HG03045 (cell line): ENCODE data around the gene EN1.

ENCODE experiments used
- ATAC-seq: cut with Tn5 transposase; IDR thresholded peaks from one replicate; pipeline ENCODE4 v1.9.1; 2021; ENCODE audit warnings: mild to moderate bottlenecking, moderate library complexity; ENCODE audit not compliant: unreplicated experiment

Gene EN1

DNA sequence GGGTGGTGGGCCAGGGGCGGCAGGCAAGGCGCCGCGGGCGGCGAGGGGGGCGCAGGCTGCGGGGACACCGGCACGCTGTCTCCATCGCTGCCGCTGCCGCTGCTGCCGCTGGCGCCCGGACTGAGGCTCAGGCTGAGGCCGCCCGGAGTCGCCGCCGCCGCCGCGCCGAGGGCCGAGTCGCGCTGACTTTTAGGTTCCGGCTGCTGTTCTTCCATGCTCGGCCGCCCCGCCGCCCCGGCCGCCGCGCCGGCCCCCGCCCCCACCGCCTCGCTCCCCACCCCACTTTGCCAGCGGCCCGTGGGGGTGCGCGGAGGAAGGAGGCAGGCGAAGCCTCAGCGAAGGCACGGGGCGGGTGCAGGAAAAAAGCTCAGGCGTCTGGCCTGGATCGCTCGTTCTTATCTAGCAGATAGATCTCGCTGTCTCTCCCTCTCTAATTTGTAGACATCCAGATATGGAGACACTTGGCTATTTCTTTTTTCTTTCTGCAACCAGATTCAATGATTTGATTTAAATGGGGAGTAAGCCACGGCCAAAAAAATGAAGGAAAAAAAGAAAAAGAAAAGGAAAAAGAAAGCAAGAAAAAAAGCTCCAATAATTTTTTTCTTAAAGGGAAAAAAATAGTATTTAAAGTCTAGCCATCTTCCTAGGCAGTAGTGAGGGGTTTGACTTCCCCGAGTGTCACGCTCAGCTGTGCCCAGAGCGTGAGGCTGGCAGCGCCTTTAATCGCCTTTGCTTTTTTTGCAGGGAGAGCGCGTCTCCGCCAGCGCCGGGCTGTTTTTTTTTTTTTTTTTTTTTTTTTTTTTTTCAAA is at the start of gene EN1:
Gene EN1 (minus strand): TSS at position 696 of the 809 bp plus-strand sequence. CDS start 481 bp downstream, at position 215.
- no peak for ATAC-seq

GRCh38 chr2:118893100-118893499 is 45.7 kb upstream of the EN1 start:
- ATAC-seq, result no peak

DNA sequence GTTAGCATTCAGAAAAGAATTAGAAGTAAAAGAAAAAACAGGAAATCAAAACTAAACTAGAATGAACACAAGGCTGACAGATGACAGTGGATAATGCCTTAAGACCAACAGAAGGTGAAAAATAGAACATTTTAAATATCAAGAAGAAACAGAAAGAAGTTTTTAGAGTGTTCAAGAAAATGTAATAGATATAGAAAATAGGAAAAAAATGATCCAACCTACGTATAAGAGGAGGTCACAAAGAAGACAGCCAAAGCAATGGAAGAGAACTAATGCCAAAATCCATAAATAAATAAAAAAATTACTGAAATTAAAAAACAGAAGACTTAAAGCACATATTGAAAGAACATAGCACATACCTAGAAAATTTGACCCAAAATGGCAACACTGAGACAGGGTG is 42.5 kb upstream of the EN1 start:
- no peak for ATAC-seq

GRCh38 chr2:118883792-118884191 is 36.3 kb upstream of the EN1 start:
- no peak for ATAC-seq

DNA sequence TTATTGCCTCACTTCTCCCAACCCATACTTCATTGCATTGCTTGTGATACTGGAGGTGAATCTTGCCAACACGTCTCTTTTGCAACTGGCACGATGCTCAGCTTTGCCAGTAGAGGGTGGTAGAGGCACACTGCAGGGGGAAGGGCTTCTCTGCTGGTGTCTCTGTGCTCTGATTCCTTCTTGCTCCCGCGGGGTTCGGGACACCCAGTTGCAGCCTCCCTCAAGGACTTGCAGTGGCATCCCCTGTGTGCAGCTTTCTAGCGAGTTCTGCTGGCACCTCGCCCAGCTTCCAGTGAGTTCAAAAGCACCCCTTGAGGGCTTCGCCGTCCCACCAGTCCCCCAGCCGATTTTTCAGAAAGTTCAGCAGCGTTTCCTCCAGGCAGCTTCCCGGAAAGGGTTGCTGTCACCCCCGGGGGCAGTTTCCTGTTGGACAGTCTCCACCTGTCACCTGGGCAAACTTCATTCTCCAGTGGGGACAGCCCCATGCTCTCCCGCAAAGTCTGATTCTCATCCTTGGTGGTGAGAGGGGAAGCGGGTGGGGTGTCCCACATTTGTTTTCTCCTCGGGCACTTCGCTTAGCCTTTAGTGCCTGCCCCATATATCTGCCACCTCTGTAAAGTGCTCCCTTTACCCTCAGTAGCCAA is 35.4 kb upstream of the EN1 start:
- ATAC-seq, result peak; percentile 82

GRCh38 chr2:118881490-118882129 is 34.2 kb upstream of the EN1 start:
- peak; percentile 85 for ATAC-seq

DNA sequence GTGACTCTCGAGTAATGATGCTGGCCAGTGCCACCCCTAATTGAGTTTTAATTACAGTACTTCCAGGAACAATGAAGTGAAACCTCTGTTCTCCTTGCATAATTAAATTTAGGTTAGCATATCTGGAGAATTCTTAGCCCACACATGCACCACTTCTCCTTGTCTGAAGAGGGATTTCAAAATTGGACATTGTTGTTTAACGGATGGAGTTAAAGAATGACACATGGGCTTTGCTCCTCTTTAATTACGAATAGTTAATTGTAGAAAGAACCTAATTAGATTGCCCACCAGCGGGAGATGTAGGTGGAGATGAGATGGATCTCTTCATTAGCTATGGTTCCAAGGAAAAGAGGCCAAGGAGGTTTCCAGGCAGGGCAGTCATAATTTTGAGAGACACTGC is 33.1 kb upstream of the EN1 start:
- no peak for ATAC-seq

GRCh38 chr2:118878531-118879149 is 31.2 kb upstream of the EN1 start:
- no peak for ATAC-seq

DNA sequence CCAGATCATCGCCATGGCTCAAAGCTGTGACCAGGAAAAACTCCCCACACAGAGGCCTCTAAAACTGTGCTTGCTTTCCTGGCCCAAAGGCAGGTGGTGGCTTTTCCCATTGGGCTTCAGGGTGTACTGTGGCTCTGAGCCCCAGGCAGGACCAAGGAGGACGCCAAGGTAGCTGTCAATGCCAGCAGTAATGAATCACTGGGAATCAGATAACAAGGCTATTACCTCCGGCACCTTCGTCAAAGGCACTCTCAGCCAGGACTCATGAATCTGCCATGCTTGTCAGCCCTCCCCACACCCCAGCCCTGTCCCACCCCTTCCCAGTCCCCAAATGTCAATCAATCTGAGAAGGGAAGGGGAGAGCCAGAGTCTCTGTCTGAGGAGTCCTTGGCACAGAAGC is 27.9 kb upstream of the EN1 start:
- no peak for ATAC-seq

DNA sequence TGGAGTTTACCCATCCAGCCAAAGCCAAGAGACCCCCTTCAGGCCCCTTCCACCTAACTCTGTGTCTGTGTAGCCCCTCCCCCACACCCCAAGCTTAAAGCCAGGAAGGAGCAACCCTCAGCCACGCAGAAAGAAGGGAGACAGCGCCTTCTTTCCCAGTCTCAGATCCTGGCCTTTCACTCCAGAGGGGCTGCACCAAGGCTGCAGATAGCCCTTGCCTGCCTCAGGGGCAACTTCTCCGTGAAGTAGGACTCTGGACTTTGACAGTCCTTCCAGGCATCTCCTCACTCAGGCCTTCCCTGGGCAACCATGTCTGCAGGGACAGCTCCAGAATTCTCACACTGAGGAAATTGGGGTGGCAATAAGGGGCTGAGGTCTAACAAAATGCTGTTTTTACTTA is 26.9 kb upstream of the EN1 start:
- no peak for ATAC-seq

DNA sequence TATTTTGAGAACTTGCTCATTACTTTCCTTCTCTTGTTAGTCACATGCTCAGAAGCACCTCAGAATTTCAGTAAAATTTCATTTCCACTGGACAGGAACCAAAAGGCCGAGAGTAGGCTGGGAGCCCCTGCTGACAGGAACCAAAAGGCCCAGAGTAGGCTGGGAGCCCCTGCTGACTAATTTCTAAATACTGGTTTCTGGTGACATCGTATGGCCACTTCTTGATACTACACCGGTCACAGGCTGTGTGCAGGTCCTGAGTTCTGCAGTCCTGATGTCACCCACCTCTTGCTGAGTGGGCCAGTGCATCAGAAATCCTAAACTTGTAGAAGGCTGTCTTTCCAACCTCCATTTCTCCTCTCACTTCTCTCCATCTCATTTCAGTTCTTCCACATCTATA is 17.7 kb upstream of the EN1 start:
- ATAC-seq, result peak; percentile 88

DNA sequence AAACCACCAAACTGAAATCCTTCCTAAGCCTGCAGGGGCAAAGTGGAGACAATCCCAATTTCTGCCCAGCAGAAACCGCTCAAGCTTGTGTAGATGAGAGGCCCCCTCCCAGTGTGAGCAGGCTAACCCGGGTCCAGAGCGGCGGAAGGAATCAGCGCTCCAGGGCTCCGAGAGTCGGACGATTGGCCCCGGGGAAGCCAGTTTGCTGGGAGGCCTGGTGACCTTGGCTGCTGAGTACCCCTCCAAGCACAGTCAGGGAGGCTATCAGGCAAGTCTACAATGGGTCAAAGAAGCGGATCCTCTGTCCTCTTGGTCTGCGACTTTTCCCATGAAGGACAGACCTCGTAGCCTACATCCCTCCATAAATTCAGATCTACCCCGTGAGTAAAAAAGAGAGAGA is 16.8 kb upstream of the EN1 start:
- no peak for ATAC-seq

DNA sequence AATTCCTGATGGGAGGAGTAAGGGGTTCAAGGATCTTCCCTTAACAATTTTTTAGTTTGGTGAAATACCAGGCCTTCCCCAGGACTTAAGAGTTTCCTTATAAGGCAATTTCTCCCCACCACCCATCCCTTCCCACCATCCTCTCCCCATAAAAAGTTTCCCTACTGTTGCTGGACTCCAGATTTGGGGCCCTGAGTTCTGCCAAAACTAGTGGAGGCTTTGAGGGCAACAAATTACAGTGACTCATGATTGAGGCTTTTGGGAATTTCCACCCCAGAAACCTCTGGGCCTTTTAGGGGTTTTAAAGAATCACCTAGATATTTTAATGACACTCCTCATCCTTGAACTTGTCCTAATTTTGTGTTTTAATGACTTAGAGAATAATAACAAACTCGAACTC is 14.3 kb upstream of the EN1 start:
- no peak for ATAC-seq

GRCh38 chr2:118861242-118861641 is 13.8 kb upstream of the EN1 start:
- no peak for ATAC-seq

DNA sequence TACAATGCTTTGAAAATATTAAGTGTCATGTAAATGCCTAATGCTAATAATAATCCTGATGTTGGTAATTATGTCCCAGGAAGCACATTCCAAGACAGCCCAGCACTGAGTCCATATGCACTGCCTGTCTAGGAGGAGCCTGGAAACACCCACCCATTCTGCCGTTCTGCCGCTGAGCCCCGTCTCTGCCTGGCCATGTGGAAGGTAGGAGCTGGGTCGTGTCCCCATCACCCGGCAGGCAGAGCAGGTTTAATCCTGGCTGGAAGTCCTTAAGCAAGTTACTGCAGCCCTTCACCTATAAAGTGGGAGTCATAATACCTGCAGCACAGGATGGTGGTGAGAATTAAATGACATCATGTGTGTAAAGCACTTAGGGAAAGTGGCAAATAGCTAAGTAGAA is 13.1 kb upstream of the EN1 start:
- ATAC-seq, result no peak

DNA sequence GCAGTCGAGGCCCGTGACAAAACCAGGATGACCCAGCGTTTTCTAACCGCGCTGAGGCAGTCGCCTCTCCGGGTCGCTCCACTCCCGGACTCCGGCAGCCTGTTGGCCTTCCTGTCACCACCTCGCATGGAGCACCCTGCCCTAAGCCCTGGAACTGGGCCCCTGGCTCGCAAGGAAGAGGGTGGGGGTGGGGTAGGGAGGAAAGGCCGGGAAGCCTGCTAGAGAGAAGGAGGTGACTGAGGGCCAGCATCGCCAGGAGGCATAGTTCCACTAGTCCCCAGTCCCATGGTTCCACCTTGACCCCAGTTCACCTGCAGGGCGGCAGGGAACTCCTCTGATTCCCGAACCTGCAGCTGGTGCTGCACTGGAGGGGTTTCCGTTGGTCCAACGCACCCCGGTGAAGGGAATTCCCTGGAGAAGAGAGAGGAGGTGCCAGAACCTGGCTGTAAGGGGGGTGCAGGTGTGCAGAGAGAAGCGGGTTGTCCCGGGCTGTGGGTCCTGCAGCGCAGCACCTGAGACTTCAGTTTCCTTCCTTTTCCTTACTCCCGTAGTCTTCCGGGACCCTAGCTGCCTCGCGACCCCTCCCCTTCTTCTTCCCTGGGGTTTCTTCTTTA is 11.8 kb upstream of the EN1 start:
- ATAC-seq, result no peak

DNA sequence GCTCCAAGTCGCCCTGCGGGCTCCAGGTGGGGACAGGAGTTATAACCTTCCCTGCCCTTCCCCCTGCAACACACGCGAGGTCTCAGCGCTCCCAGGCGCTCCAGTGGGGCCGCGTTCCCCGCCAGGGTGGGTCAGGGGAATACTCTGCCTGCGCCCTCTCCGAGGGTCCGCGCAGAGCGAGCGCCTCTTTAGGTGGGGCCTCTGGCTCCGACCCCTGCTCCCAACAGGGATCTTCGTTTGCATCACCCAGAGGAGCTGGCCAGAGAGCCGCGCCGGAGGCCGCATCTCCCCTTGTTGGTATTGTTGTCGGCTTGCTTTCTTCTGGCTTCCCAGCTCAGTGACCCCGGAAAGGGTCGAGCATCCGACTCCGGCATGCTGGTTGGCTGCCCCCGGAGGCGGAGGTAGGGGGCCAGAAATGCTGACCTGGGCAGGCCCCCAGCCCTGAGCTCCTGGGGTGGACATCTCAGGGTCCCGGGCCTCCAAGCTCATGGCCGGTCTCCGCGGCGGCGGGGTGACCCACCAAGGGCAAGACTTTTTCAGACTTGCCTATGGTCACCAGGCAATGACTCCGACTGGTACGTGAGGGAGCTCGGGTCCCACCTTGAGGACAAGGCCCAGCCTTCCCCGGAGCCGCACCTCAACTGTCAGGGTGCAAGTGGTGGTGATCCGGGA is 11.2 kb upstream of the EN1 start:
- no peak for ATAC-seq

DNA sequence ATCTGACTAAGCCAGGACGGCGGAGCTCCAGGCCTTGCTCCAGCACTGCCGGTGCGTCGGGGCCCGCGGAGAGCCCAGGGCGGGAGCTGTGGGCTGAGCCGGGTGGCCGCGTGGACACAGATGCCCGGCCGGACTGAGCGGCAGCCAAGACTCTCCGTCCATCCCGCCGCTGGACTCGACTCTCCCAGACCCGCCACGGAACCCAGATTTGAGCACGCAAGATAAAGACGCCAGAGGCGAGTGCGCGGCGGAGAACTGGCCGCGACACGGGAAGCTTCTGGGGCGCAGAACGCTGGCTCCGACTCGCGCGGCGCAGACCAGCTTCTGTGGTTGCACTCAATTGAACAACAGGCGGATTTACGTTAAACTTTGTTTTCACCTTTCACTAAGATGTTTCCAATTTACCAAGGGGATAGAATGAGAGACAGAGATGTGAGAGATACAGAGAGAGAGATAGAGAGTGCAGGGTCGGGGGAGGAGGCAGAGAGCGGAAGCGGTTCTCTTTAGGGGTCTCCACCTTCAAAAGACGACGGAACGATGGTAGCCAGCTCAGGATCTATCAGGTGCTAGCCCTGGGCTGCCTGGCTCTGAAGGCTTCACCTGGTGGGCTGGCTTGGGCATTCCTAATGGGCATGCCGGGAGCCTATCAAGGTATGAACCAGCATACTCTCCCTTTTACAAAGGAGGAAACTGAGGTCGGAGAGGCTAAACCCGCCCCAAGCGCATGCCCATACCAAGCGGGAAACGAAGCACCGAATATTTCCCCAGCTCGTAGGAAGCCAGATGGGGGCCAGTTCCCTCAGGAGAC is 10.4 kb upstream of the EN1 start:
- no peak for ATAC-seq

GRCh38 chr2:118856978-118857676 is 9.7 kb upstream of the EN1 start:
- no peak for ATAC-seq
